Ishikawa (cell line): ENCODE results near the gene RPTN.

Experiments
- FOXM1 ChIP-seq: IDR thresholded peaks from 2 replicates; pipeline ENCODE4 v1.6.1; 2012; ENCODE audit warnings: low read depth, borderline replicate concordance
- NFIC ChIP-seq: IDR thresholded peaks from 2 replicates; pipeline ENCODE4 v1.6.1; 2012
- TF ChIP-seq, protein P1 (sequence below): IDR thresholded peaks from 2 replicates; pipeline ENCODE4 v1.6.1; 2012
- TF ChIP-seq, protein P2 (sequence below): IDR thresholded peaks from 2 replicates; pipeline ENCODE4 v1.6.1; 2012

DNA sequence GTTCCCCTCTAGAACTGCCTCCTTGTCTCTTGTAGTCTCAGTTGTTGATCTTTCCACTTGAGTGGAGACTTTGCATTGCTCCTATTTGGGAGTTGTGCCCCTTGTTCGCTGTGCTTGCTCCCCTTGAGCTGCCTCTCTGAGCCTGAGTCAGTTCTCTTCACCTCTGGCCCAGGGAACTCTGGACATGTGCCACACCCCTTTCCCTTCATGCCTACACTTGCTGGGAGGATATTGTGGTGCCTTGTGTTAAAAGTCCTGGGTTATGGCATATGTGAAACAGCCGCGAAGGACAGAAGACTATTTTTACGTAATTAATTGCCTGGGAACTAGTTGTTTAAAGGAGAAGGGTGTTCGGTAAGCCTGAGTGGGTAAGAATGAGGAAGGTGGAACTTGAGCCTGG lies 32.2 kb upstream of the RPTN start:
- TF ChIP-seq NFIC (no peak), FOXM1 (no peak)
- TF ChIP-seq, protein P1, sequence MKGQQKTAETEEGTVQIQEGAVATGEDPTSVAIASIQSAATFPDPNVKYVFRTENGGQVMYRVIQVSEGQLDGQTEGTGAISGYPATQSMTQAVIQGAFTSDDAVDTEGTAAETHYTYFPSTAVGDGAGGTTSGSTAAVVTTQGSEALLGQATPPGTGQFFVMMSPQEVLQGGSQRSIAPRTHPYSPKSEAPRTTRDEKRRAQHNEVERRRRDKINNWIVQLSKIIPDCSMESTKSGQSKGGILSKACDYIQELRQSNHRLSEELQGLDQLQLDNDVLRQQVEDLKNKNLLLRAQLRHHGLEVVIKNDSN: no peak
- TF ChIP-seq, protein P2, sequence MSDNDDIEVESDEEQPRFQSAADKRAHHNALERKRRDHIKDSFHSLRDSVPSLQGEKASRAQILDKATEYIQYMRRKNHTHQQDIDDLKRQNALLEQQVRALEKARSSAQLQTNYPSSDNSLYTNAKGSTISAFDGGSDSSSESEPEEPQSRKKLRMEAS: no peak
